ENCODE measurements around the gene PSD4.

The PSD4 gene

GRCh38 chr2:113228991-113229716 lies 55.4 kb downstream of the PSD4 start:
- TF ChIP-seq CTCF (IDR thresholded peaks at IDR 0.05; ENCODE audit: low read depth, low read length) = no peak
- H3K4me3 ChIP-seq (replicated peaks in 1 of 2; ENCODE audit: low read depth in 2 of 2, low read length in 2 of 2) = no peak overlapping the region
- DNase-seq (ENCODE audit: low read depth in 2 of 2) = no peak

- no peak overlapping the region for H3K4me3 ChIP-seq (replicated peaks in 1 of 2; ENCODE audit: low read depth in 2 of 2, low read length in 2 of 2)
- TF ChIP-seq CTCF (IDR thresholded peaks at IDR 0.05; ENCODE audit: low read depth, low read length) = no peak
Measured at GRCh38 chr2:113229795-113230194, 56.0 kb downstream of the PSD4 start.

GRCh38 chr2:113230531-113230930 lies 56.8 kb downstream of the PSD4 start:
- peak in 1 of 2 donors; percentile 34 for DNase-seq (ENCODE audit: low read depth in 2 of 2)
- H3K4me3 ChIP-seq (replicated peaks in 1 of 2; ENCODE audit: low read depth in 2 of 2, low read length in 2 of 2) = no peak overlapping the region
- no peak for TF ChIP-seq CTCF (IDR thresholded peaks at IDR 0.05; ENCODE audit: low read depth, low read length)

More at GRCh38 chr2:113229795-113230194, 56.0 kb downstream of the PSD4 start:
- DNase-seq (ENCODE audit: low read depth in 2 of 2) = no peak

GRCh38 chr2:113231064-113231463 lies 57.3 kb downstream of the PSD4 start:
- no peak for DNase-seq (ENCODE audit: low read depth in 2 of 2)
- no peak overlapping the region for H3K4me3 ChIP-seq (replicated peaks in 1 of 2; ENCODE audit: low read depth in 2 of 2, low read length in 2 of 2)
- TF ChIP-seq CTCF (IDR thresholded peaks at IDR 0.05; ENCODE audit: low read depth, low read length) = no peak

GRCh38 chr2:113232123-113232522 lies 58.4 kb downstream of the PSD4 start:
- no peak for DNase-seq (ENCODE audit: low read depth in 2 of 2)
- no peak for TF ChIP-seq CTCF (IDR thresholded peaks at IDR 0.05; ENCODE audit: low read depth, low read length)
- no peak overlapping the region for H3K4me3 ChIP-seq (replicated peaks in 1 of 2; ENCODE audit: low read depth in 2 of 2, low read length in 2 of 2)

- no peak for TF ChIP-seq CTCF (IDR thresholded peaks at IDR 0.05; ENCODE audit: low read depth, low read length)
- H3K4me3 ChIP-seq (replicated peaks in 1 of 2; ENCODE audit: low read depth in 2 of 2, low read length in 2 of 2) = no peak overlapping the region
- no peak for DNase-seq (ENCODE audit: low read depth in 2 of 2)
Measured at GRCh38 chr2:113232740-113233139, 59.0 kb downstream of the PSD4 start.

All from cardiac fibroblast (primary cell).